Mucosa of rectum (tissue), 2 donors: Measurements from ENCODE around the gene DZANK1.
"Not testable (repeated sequence)": the region's sequence is repeated elsewhere in the genome, so short reads cannot be mapped to it uniquely, and the experiment has no call there.

Experiments
- H3K27ac ChIP-seq, 2 donors: one replicate each; pipeline ENCODE4 v1.7.0; 2013; ENCODE audit warnings: inconsistent platforms in 2 of 2, low read depth in 2 of 2, low read length in 2 of 2
- H3K27me3 ChIP-seq, 2 donors: one replicate each; pipeline ENCODE4 v1.7.0; 2013; ENCODE audit warnings: low read length in 2 of 2; ENCODE audit not compliant: control insufficient read depth in 2 of 2, insufficient read depth in 2 of 2
- H3K36me3 ChIP-seq, 2 donors: one replicate each; pipeline ENCODE4 v1.7.0; 2013; ENCODE audit warnings: low read length in 2 of 2; ENCODE audit not compliant: control insufficient read depth in 2 of 2, insufficient read depth in 2 of 2
- H3K4me1 ChIP-seq, 2 donors: one replicate each; pipeline ENCODE4 v1.7.0; 2013; ENCODE audit warnings: low read length in 2 of 2, mild to moderate bottlenecking in 1 of 2; ENCODE audit not compliant: control insufficient read depth in 2 of 2, insufficient read depth in 2 of 2
- H3K4me3 ChIP-seq, 2 donors: one replicate each; pipeline ENCODE4 v1.7.0; 2013; ENCODE audit warnings: low read length in 2 of 2
- H3K9ac ChIP-seq, 2 donors: one replicate each; pipeline ENCODE4 v1.7.0; 2013; ENCODE audit warnings: low read length in 2 of 2, low read depth in 1 of 2, mild to moderate bottlenecking in 1 of 2
- H3K9me3 ChIP-seq, 2 donors: one replicate each; pipeline ENCODE4 v1.7.0; 2013; ENCODE audit warnings: low read length in 2 of 2; ENCODE audit not compliant: control insufficient read depth in 2 of 2
- donor health status: healthy.
- donor health status: Normal muscosa, but diverticular disease.

The DZANK1 gene

GRCh38 chr20:18412221-18412901 is 54.5 kb downstream of the DZANK1 start:
- no peaks in the 10 kb centered on the region for H3K27me3 ChIP-seq
- H3K4me3 ChIP-seq: no peak overlapping the region
- H3K9ac ChIP-seq: no peak overlapping the region

GRCh38 chr20:18405826-18406225 is 61.0 kb downstream of the DZANK1 start:
- H3K4me3 ChIP-seq: no peak overlapping the region
- H3K4me1 ChIP-seq: no peaks in the 10 kb centered on the region
- no peaks in the 10 kb centered on the region for H3K9me3 ChIP-seq
- no peak overlapping the region for H3K27ac ChIP-seq
- H3K36me3 ChIP-seq: no peaks in the 10 kb centered on the region
- H3K9ac ChIP-seq: no peak overlapping the region
- H3K27me3 ChIP-seq: no peaks in the 10 kb centered on the region

More at GRCh38 chr20:18412221-18412901, 54.5 kb downstream of the DZANK1 start:
- no peaks in the 10 kb centered on the region for H3K9me3 ChIP-seq
- H3K4me1 ChIP-seq: no peaks in the 10 kb centered on the region
- H3K27ac ChIP-seq: no peak overlapping the region
- no peaks in the 10 kb centered on the region for H3K36me3 ChIP-seq

GRCh38 chr20:18404172-18404571 is 62.7 kb downstream of the DZANK1 start:
- H3K4me3 ChIP-seq: no peak overlapping the region
- no peak overlapping the region for H3K9ac ChIP-seq
- no peaks in the 10 kb centered on the region for H3K36me3 ChIP-seq
- no peaks in the 10 kb centered on the region for H3K9me3 ChIP-seq
- no peaks in the 10 kb centered on the region for H3K4me1 ChIP-seq
- no peaks in the 10 kb centered on the region for H3K27me3 ChIP-seq
- no peak overlapping the region for H3K27ac ChIP-seq

GRCh38 chr20:18403269-18403668 is 63.6 kb downstream of the DZANK1 start:
- Histone ChIP-seq H3K36me3 (no peaks in the 10 kb centered on the region), H3K9ac (no peak overlapping the region), H3K4me1 (no peaks in the 10 kb centered on the region), H3K27me3 (no peaks in the 10 kb centered on the region), H3K27ac (no peak overlapping the region), H3K9me3 (no peaks in the 10 kb centered on the region), H3K4me3 (no peak overlapping the region)

GRCh38 chr20:18401305-18401704 is 65.5 kb downstream of the DZANK1 start:
- Histone ChIP-seq H3K36me3 (no peaks in the 10 kb centered on the region), H3K4me3 (no peak overlapping the region), H3K9ac (no peak overlapping the region), H3K27ac (no peak overlapping the region), H3K27me3 (no peaks in the 10 kb centered on the region), H3K4me1 (no peaks in the 10 kb centered on the region), H3K9me3 (no peaks in the 10 kb centered on the region)

DNA sequence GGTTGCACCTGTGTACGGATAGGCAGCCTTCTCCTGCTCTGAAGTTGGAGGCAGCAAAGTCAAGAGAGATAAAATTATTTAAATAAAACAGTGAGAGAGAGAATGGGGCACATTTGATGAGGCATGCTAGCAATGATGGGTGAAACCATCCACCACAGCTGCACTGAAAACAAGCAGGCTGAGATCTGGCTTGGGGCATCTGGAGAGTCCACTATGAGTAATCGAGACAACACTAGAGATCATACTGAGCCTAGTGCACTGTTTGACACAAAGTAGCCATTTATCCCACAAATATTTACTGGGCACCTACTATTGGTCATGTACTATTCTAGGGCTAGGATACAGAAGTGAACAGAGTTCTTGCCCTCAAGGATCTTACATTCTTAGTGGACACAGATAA is 66.4 kb downstream of the DZANK1 start:
- Histone ChIP-seq H3K4me3 (no peak overlapping the region), H3K27me3 (no peaks in the 10 kb centered on the region), H3K9ac (no peak overlapping the region), H3K27ac (no peak overlapping the region), H3K4me1 (no peaks in the 10 kb centered on the region), H3K36me3 (no peaks in the 10 kb centered on the region), H3K9me3 (no peaks in the 10 kb centered on the region)

DNA sequence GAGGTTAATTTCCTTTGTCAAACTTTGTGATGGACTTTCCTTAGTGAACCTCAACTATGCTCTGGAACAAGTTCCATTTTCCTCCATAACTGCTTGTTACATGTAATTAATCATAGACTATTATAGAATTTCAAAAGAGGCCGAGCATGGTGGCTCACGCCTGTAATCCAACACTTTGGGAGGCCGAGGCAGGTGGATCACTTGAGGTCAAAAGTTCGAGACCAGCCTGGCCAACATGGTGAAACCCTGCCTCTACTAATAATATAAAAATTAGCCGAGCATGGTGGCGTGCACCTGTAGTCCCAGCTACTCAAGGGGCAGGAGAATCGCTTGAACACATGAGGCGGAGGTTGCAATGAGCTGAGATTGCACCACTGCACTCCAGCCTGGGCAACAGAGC is 68.1 kb downstream of the DZANK1 start:
- not testable (repeated sequence) for H3K27ac ChIP-seq, H3K4me1 ChIP-seq, H3K9me3 ChIP-seq, H3K27me3 ChIP-seq, H3K4me3 ChIP-seq, H3K9ac ChIP-seq, H3K36me3 ChIP-seq

DNA sequence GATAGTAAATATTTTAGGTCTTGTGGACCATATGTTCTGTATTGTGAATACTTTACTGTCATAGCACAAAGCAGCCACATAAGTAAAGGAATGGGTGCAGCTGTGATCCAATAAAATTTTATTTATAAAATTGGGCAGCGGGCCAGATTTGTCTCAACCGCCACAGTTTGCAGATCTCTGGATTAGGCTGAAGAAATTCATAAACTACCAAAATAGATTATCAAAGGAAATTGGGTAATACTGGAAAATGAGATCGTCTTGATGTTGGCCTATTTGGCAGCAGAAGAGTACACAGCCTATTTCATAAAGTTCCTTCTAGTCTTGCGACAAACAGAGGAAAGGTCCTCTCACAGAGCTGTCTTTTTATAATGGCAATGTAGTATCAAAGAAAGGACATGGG is 69.8 kb downstream of the DZANK1 start:
- no peaks in the 10 kb centered on the region for H3K4me1 ChIP-seq
- H3K9me3 ChIP-seq: no peaks in the 10 kb centered on the region
- no peaks in the 10 kb centered on the region for H3K36me3 ChIP-seq
- no peak overlapping the region for H3K4me3 ChIP-seq
- no peak overlapping the region for H3K9ac ChIP-seq
- no peaks in the 10 kb centered on the region for H3K27me3 ChIP-seq
- H3K27ac ChIP-seq: no peak overlapping the region

DNA sequence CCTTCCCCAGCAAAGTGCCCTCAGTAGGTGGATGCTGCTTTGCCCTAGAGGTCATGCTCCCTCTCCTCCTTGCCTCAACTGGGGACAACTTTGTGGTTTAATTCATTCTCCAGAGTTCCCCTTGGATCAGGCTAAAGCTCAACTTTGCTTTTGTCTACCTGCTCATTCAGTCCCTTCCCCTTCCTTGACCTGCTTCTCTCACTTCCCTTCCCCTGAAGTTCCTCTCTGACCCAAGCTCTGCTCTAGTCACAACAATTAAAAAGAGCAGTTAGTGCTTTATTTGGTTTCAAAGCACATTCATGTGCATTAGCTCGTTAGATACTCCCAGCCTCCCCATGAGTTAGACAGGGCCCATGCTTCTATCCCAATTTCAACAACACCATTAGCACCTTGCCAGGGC is 71.3 kb downstream of the DZANK1 start:
- Histone ChIP-seq H3K27ac (no peak overlapping the region), H3K4me1 (no peaks in the 10 kb centered on the region), H3K36me3 (no peaks in the 10 kb centered on the region), H3K9ac (no peak overlapping the region), H3K4me3 (no peak overlapping the region), H3K9me3 (no peaks in the 10 kb centered on the region), H3K27me3 (no peaks in the 10 kb centered on the region)

DNA sequence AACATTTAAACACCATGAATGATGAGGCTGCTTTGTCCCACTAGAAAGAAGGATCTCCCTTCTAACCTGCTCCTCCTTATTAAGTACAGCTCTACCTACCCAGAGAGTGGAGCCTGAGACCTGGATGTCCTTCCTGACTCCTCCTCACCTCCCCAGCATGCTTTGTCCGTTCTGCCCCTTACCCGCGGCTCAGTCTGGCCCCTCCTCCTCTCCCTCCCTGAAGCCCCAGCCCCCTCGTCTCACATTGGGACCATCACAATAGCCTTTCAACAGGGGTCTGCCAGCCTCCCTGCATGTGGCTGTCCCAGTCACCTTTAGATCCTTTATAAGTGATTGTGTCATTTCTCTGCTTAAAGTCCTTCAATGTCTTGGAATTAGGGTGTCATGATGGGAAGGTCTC is 72.5 kb downstream of the DZANK1 start:
- H3K27ac ChIP-seq: no peak overlapping the region
- H3K4me3 ChIP-seq: no peak overlapping the region
- H3K9ac ChIP-seq: no peak overlapping the region
- H3K9me3 ChIP-seq: no peaks in the 10 kb centered on the region
- H3K4me1 ChIP-seq: no peaks in the 10 kb centered on the region
- H3K27me3 ChIP-seq: no peaks in the 10 kb centered on the region
- H3K36me3 ChIP-seq: no peaks in the 10 kb centered on the region

DNA sequence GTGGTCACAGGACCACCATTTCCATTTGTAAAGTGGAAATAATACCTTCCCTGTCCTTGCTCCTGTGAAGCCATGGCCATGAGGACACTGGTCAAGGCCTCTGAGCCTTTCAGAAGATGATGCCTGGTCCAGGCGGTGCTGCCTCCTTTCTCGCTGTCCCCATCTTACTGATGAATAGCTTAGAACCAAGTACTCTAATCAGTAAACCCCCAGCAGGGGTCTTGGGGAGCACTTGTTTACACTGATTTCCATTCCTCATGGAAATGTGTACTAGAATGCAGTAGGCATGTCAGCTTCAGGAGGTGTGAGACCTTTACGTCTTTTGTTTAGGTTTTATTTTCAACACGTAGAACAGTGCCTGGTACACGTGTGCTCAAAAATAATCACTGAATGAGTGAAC is 75.1 kb downstream of the DZANK1 start:
- Histone ChIP-seq H3K9ac (no peak overlapping the region), H3K27me3 (no peaks in the 10 kb centered on the region), H3K9me3 (no peaks in the 10 kb centered on the region), H3K27ac (no peak overlapping the region), H3K36me3 (no peaks in the 10 kb centered on the region), H3K4me3 (no peak overlapping the region), H3K4me1 (no peaks in the 10 kb centered on the region)
